GM12878 (cell line): ENCODE data around the gene ANAPC16. TPM values are rescaled to one million over a fixed set of nuclear protein-coding genes. Genes with fewer than 3 reads are reported as not detected.
A peak's percentile ranks its signal among the peaks of the same experiment; 100 is the strongest.

ENCODE experiments used
- BCL11A ChIP-seq: IDR thresholded peaks from 2 replicates; pipeline ENCODE4 v1.6.1; 2011; ENCODE audit warnings: low read depth, low read length
- EGR1 ChIP-seq, 2 experiments: IDR thresholded peaks; 1 replicate in 1 of 2; 2 replicates in 1 of 2; pipeline ENCODE4 v1.6.1; 2011 to 2012; ENCODE audit warnings: low read depth in 2 of 2, low read length in 2 of 2, borderline replicate concordance in 1 of 2, mild to moderate bottlenecking in 1 of 2, moderate library complexity in 1 of 2
- ETV6 ChIP-seq, 2 experiments: fragments of 450-650 bp in 1 of 2; IDR thresholded peaks in 1 of 2; conservative IDR thresholded peaks in 1 of 2; 2 replicates each; pipeline ENCODE4 v1.6.1; 2014; ENCODE audit warnings: antibody characterized with exemption in 1 of 2, borderline replicate concordance in 1 of 2, low read depth in 1 of 2, mild to moderate bottlenecking in 1 of 2, moderate library complexity in 1 of 2
- GATAD2B ChIP-seq: fragments of 450-650 bp; conservative IDR thresholded peaks from 2 replicates; pipeline ENCODE4 v1.6.1; 2017; ENCODE audit warnings: low read depth, mild to moderate bottlenecking, moderate library complexity
- HDGF ChIP-seq: fragments of 450-650 bp; IDR thresholded peaks from 2 replicates; pipeline ENCODE4 v1.6.1; 2016; ENCODE audit warnings: antibody characterized with exemption
- NR2C2 ChIP-seq: IDR thresholded peaks from 2 replicates; pipeline ENCODE4 v1.6.1; 2011; ENCODE audit warnings: borderline replicate concordance, low read depth; ENCODE audit not compliant: control insufficient read depth, insufficient read length
- RAD51 ChIP-seq: fragments of 450-650 bp; IDR thresholded peaks from 2 replicates; pipeline ENCODE4 v1.6.1; 2016; ENCODE audit warnings: moderate library complexity, mild to moderate bottlenecking, inconsistent platforms
- RB1 ChIP-seq: fragments of 450-650 bp; formaldehyde crosslinking; IDR thresholded peaks from 2 replicates; pipeline ENCODE4 v1.6.1; 2017; ENCODE audit warnings: mild to moderate bottlenecking, borderline replicate concordance
- RUNX3 ChIP-seq: IDR thresholded peaks from 2 replicates; pipeline ENCODE4 v1.6.1; 2012; ENCODE audit warnings: low read length, inconsistent platforms
- SIN3A ChIP-seq: IDR thresholded peaks from 2 replicates; pipeline ENCODE4 v1.6.1; 2012; ENCODE audit warnings: low read depth, low read length, improper control_type of control experiment
- SUPT20H ChIP-seq: IDR thresholded peaks from 2 replicates; pipeline ENCODE4 v1.6.1; 2011; ENCODE audit warnings: low read depth, mild to moderate bottlenecking, low read length, moderate library complexity, borderline replicate concordance; ENCODE audit not compliant: control insufficient read depth
- YBX1 ChIP-seq: fragments of 450-650 bp; IDR thresholded peaks from 2 replicates; pipeline ENCODE4 v1.6.1; 2016; ENCODE audit warnings: antibody characterized with exemption
- ZSCAN29 ChIP-seq: fragments of 450-650 bp; IDR thresholded peaks from 2 replicates; pipeline ENCODE4 v1.6.1; 2017; ENCODE audit warnings: mild to moderate bottlenecking, moderate library complexity
- polyA plus RNA-seq, 11 experiments: library from polyadenylated mRNA; depleted of rRNA in 4 of 11; unstranded in 6 of 11; stranded (reverse) in 5 of 11; fragments of >200 nt; fragmentation: Nextera tagmentation in 4 of 11; fragmentation: Illumina TruSeq in 1 of 11; extraction: Ambion mirVana in 4 of 11; extraction: Trizol in 1 of 11; gene quantifications; 1 replicate in 1 of 11; 2 replicates in 10 of 11; pipeline versions ENCODE4 v1.2.1 to v1.2.3, GENCODE V29; 2011 to 2016; ENCODE audit warnings: inconsistent platforms in 2 of 11, missing spikeins in 2 of 11, low read depth in 1 of 11
- total RNA-seq, 4 experiments: library from RNA; depleted of rRNA in 3 of 4; stranded (reverse); fragments of >200 nt in 3 of 4; fragmentation: Illumina TruSeq in 1 of 4; extraction: Trizol in 1 of 4; gene quantifications; 2 replicates each; pipeline versions ENCODE4 v1.2.1 to v1.2.3, GENCODE V29; 2013 to 2021
- TF ChIP-seq, protein P1 (sequence below): IDR thresholded peaks from 2 replicates; pipeline ENCODE4 v1.6.1; 2011; ENCODE audit warnings: low read depth, low read length, improper control_type of control experiment, borderline replicate concordance
- TF ChIP-seq, protein P2 (sequence below): fragments of 450-650 bp; IDR thresholded peaks from 2 replicates; pipeline ENCODE4 v1.6.1; 2017; ENCODE audit warnings: mild to moderate bottlenecking

ANAPC16 gene
- total and polyA plus RNA-seq, 10 of the 15 experiments (the other 5 are each of a cell fraction or from before 2014, with no cell fraction given): 66.9 to 208 (median 134) TPM

DNA sequence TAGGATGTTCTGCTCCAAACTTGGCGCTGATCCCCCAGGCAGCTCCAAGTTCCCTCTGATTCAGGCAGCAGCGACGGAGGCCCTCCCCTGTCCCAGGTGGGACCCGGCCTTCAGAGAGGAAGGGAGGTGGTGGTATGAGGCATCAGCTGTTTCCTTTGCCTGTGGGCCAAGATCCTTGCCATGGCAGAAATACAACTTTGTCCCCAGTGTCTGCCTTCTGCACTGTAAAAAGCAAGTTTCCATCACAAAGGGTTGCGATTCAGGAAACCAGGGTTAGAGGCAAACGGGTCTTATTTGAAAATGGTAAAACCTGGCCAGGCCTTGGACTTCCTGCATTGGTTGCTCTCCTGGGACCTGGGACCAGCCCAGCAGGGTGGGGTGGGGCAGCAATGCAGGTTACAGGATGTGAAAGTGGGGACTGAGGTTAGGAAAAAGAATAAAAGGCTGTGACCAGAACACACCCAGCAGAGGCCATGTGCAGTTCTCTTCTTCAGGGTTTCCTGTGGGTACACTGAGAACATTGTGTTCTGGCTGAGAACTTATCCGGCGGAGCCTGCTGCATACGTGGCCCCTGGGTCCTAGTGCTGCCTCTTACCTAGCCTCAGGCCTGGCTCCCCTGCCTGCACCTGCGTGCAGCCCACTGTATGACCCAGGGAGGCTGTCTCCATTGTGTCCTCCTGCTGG lies 32.8 kb downstream of the ANAPC16 start (continued):
- TF ChIP-seq SUPT20H (no peak), RB1 (no peak; the same call in 1 of the 2 replicates), NR2C2 (no peak), SIN3A (peak; percentile 87; the same call in 1 of the 2 replicates), RUNX3 (peak; percentile 96), ZSCAN29 (no peak; the same call in 1 of the 2 replicates), RAD51 (peak; percentile 49; the same call in 1 of the 2 replicates), HDGF (no peak; the same call in 1 of the 2 replicates), EGR1 (IDR thresholded peaks at IDR 0.05; ENCODE audit: borderline replicate concordance in 1 of 2, low read depth in 2 of 2, low read length in 2 of 2) (peak in 1 of 2 experiments; percentile 57; a peak in 2 of 3 replicates), YBX1 (0 out of 2 replicates have a peak, but pooled peaks have one; percentile 25), BCL11A (no peak; the same call in 1 of the 2 replicates), ETV6 (conservative IDR thresholded peaks at IDR 0.05 in 1 of 2, IDR thresholded peaks at IDR 0.05 in 1 of 2; ENCODE audit: borderline replicate concordance in 1 of 2, low read depth in 1 of 2) (peak in 1 of 2 experiments; percentile 94; a peak in 2 of 4 replicates), GATAD2B (peak; percentile 98)
- TF ChIP-seq, protein P1, sequence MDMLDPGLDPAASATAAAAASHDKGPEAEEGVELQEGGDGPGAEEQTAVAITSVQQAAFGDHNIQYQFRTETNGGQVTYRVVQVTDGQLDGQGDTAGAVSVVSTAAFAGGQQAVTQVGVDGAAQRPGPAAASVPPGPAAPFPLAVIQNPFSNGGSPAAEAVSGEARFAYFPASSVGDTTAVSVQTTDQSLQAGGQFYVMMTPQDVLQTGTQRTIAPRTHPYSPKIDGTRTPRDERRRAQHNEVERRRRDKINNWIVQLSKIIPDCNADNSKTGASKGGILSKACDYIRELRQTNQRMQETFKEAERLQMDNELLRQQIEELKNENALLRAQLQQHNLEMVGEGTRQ: no peak; the same call in 1 of the 2 replicates
- TF ChIP-seq, protein P2, sequence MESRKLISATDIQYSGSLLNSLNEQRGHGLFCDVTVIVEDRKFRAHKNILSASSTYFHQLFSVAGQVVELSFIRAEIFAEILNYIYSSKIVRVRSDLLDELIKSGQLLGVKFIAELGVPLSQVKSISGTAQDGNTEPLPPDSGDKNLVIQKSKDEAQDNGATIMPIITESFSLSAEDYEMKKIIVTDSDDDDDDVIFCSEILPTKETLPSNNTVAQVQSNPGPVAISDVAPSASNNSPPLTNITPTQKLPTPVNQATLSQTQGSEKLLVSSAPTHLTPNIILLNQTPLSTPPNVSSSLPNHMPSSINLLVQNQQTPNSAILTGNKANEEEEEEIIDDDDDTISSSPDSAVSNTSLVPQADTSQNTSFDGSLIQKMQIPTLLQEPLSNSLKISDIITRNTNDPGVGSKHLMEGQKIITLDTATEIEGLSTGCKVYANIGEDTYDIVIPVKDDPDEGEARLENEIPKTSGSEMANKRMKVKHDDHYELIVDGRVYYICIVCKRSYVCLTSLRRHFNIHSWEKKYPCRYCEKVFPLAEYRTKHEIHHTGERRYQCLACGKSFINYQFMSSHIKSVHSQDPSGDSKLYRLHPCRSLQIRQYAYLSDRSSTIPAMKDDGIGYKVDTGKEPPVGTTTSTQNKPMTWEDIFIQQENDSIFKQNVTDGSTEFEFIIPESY: no peak
